ENCODE data around the gene MBOAT2. TPM values are rescaled to one million over a fixed set of nuclear protein-coding genes. Genes with fewer than 3 reads are reported as not detected.
"Not testable (repeated sequence)": the region's sequence is repeated elsewhere in the genome, so short reads cannot be mapped to it uniquely, and the experiment has no call there.

MBOAT2 gene
- total and polyA plus RNA-seq, 4 donors, result 5.0 to 26.3 (median 15.0) TPM

GRCh38 chr2:8934338-8934737 lies 69.1 kb downstream of the MBOAT2 start:
- Histone ChIP-seq H3K27me3 (ENCODE audit: control insufficient read depth in 1 of 2, insufficient read depth in 2 of 2, low read length in 1 of 2) (no peaks in the 10 kb centered on the region), H3K4me1 (ENCODE audit: control insufficient read depth in 1 of 2, insufficient read depth in 2 of 2, low read length in 2 of 2) (no peaks in the 10 kb centered on the region), H3K27ac (ENCODE audit: low read depth in 1 of 2, low read length in 2 of 2) (no peak overlapping the region), H3K9me3 (ENCODE audit: control insufficient read depth, low read length) (no peaks in the 10 kb centered on the region), H3K36me3 (ENCODE audit: control insufficient read depth in 1 of 2, insufficient read depth in 2 of 2, low read length in 1 of 2) (peaks cover 0 to under 1% of the 10 kb centered on the region in 2 donors), H3K4me3 (ENCODE audit: low read length in 2 of 2) (no peak overlapping the region)
- ATAC-seq (ENCODE audit: low FRiP score) (no peak), DNase-seq (no peak)
- intact Hi-C loops (cut with DNase I), result no loop called here

GRCh38 chr2:8932702-8933101 lies 70.8 kb downstream of the MBOAT2 start:
- H3K27ac ChIP-seq (ENCODE audit: low read depth in 1 of 2, low read length in 2 of 2), result no peak overlapping the region
- H3K27me3 ChIP-seq (ENCODE audit: control insufficient read depth in 1 of 2, insufficient read depth in 2 of 2, low read length in 1 of 2), result no peaks in the 10 kb centered on the region
- no peaks in the 10 kb centered on the region for H3K4me1 ChIP-seq (ENCODE audit: control insufficient read depth in 1 of 2, insufficient read depth in 2 of 2, low read length in 2 of 2)
- no peaks in the 10 kb centered on the region for H3K36me3 ChIP-seq (ENCODE audit: control insufficient read depth in 1 of 2, insufficient read depth in 2 of 2, low read length in 1 of 2)
- H3K9me3 ChIP-seq (ENCODE audit: control insufficient read depth, low read length), result no peaks in the 10 kb centered on the region
- intact Hi-C loops (cut with DNase I), result no loop called here
- DNase-seq, result no peak
- 81 to 85% methylated on average over 2 of the region's 2 CpGs for WGBS, 2 donors
- no peak overlapping the region for H3K4me3 ChIP-seq (ENCODE audit: low read length in 2 of 2)
- no peak for ATAC-seq (ENCODE audit: low FRiP score)

GRCh38 chr2:8930185-8930584 lies 73.3 kb downstream of the MBOAT2 start:
- H3K27me3 ChIP-seq (ENCODE audit: control insufficient read depth in 1 of 2, insufficient read depth in 2 of 2, low read length in 1 of 2); H3K27ac ChIP-seq (ENCODE audit: low read depth in 1 of 2, low read length in 2 of 2); DNase-seq; H3K36me3 ChIP-seq (ENCODE audit: control insufficient read depth in 1 of 2, insufficient read depth in 2 of 2, low read length in 1 of 2); H3K4me3 ChIP-seq (ENCODE audit: low read length in 2 of 2); intact Hi-C loops (cut with DNase I); H3K9me3 ChIP-seq (ENCODE audit: control insufficient read depth, low read length); ATAC-seq (ENCODE audit: low FRiP score); H3K4me1 ChIP-seq (ENCODE audit: control insufficient read depth in 1 of 2, insufficient read depth in 2 of 2, low read length in 2 of 2): not testable (repeated sequence)
- WGBS, 2 donors, result 95 to 97% methylated on average over 4 of the region's 5 CpGs

GRCh38 chr2:8929128-8929527 lies 74.4 kb downstream of the MBOAT2 start:
- DNase-seq (no peak), ATAC-seq (ENCODE audit: low FRiP score) (no peak)
- intact Hi-C loops (cut with DNase I), result no loop called here
- Histone ChIP-seq H3K36me3 (ENCODE audit: control insufficient read depth in 1 of 2, insufficient read depth in 2 of 2, low read length in 1 of 2) (peaks cover 0 to 2% of the 10 kb centered on the region in 2 donors), H3K27me3 (ENCODE audit: control insufficient read depth in 1 of 2, insufficient read depth in 2 of 2, low read length in 1 of 2) (no peaks in the 10 kb centered on the region), H3K9me3 (ENCODE audit: control insufficient read depth, low read length) (no peaks in the 10 kb centered on the region), H3K27ac (ENCODE audit: low read depth in 1 of 2, low read length in 2 of 2) (no peak overlapping the region), H3K4me1 (ENCODE audit: control insufficient read depth in 1 of 2, insufficient read depth in 2 of 2, low read length in 2 of 2) (no peaks in the 10 kb centered on the region), H3K4me3 (ENCODE audit: low read length in 2 of 2) (no peak overlapping the region)
- 97% methylated on average over 3 of the region's 3 CpGs for WGBS, 2 donors

GRCh38 chr2:8927510-8928455 lies 75.7 kb downstream of the MBOAT2 start:
- Histone ChIP-seq H3K4me3 (ENCODE audit: low read length in 2 of 2) (no peak overlapping the region), H3K27me3 (ENCODE audit: control insufficient read depth in 1 of 2, insufficient read depth in 2 of 2, low read length in 1 of 2) (no peaks in the 10 kb centered on the region), H3K9me3 (ENCODE audit: control insufficient read depth, low read length) (no peaks in the 10 kb centered on the region), H3K36me3 (ENCODE audit: control insufficient read depth in 1 of 2, insufficient read depth in 2 of 2, low read length in 1 of 2) (peaks cover 0 to 3% of the 10 kb centered on the region in 2 donors), H3K27ac (ENCODE audit: low read depth in 1 of 2, low read length in 2 of 2) (no peak overlapping the region), H3K4me1 (ENCODE audit: control insufficient read depth in 1 of 2, insufficient read depth in 2 of 2, low read length in 2 of 2) (no peaks in the 10 kb centered on the region)
- DNase-seq (no peak), ATAC-seq (ENCODE audit: low FRiP score) (no peak)
- intact Hi-C loops (cut with DNase I), result no loop called here
- WGBS, 2 donors, result 88 to 89% methylated on average over 17 of the region's 17 CpGs

- no peak overlapping the region for H3K4me3 ChIP-seq (ENCODE audit: low read length in 2 of 2)
- intact Hi-C loops (cut with DNase I), result no loop called here
- WGBS, 2 donors, result 84 to 87% methylated on average over 8 of the region's 8 CpGs
- H3K36me3 ChIP-seq (ENCODE audit: control insufficient read depth in 1 of 2, insufficient read depth in 2 of 2, low read length in 1 of 2), result peaks cover 0 to 5% of the 10 kb centered on the region in 2 donors
- DNase-seq (no peak), ATAC-seq (ENCODE audit: low FRiP score) (no peak)
- H3K4me1 ChIP-seq (ENCODE audit: control insufficient read depth in 1 of 2, insufficient read depth in 2 of 2, low read length in 2 of 2), result no peaks in the 10 kb centered on the region
- H3K27me3 ChIP-seq (ENCODE audit: control insufficient read depth in 1 of 2, insufficient read depth in 2 of 2, low read length in 1 of 2), result no peaks in the 10 kb centered on the region
- H3K27ac ChIP-seq (ENCODE audit: low read depth in 1 of 2, low read length in 2 of 2), result no peak overlapping the region
- no peaks in the 10 kb centered on the region for H3K9me3 ChIP-seq (ENCODE audit: control insufficient read depth, low read length)
Measured at GRCh38 chr2:8926356-8926755, 77.1 kb downstream of the MBOAT2 start.

GRCh38 chr2:8925411-8925810 lies 78.1 kb downstream of the MBOAT2 start:
- WGBS, 2 donors, result 94 to 95% methylated on average over 2 of the region's 2 CpGs
- ATAC-seq (ENCODE audit: low FRiP score), result no peak
- Histone ChIP-seq H3K4me1 (ENCODE audit: control insufficient read depth in 1 of 2, insufficient read depth in 2 of 2, low read length in 2 of 2) (no peaks in the 10 kb centered on the region), H3K36me3 (ENCODE audit: control insufficient read depth in 1 of 2, insufficient read depth in 2 of 2, low read length in 1 of 2) (peaks cover 0 to 5% of the 10 kb centered on the region in 2 donors), H3K27me3 (ENCODE audit: control insufficient read depth in 1 of 2, insufficient read depth in 2 of 2, low read length in 1 of 2) (no peaks in the 10 kb centered on the region), H3K4me3 (ENCODE audit: low read length in 2 of 2) (no peak overlapping the region), H3K9me3 (ENCODE audit: control insufficient read depth, low read length) (no peaks in the 10 kb centered on the region), H3K27ac (ENCODE audit: low read depth in 1 of 2, low read length in 2 of 2) (no peak overlapping the region)
- no peak for DNase-seq
- intact Hi-C loops (cut with DNase I), result no loop called here

GRCh38 chr2:8923183-8923582 lies 80.3 kb downstream of the MBOAT2 start:
- WGBS, 2 donors, result 98 to 100% methylated on average over 1 of the region's 1 CpG

GRCh38 chr2:8922431-8922830 lies 81.1 kb downstream of the MBOAT2 start:
- 59 to 65% methylated on average over 3 of the region's 3 CpGs for WGBS, 2 donors
- intact Hi-C loops (cut with DNase I), result no loop called here

More at GRCh38 chr2:8923183-8923582, 80.3 kb downstream of the MBOAT2 start:
- Histone ChIP-seq H3K9me3 (ENCODE audit: control insufficient read depth, low read length) (no peaks in the 10 kb centered on the region), H3K4me3 (ENCODE audit: low read length in 2 of 2) (no peak overlapping the region), H3K27me3 (ENCODE audit: control insufficient read depth in 1 of 2, insufficient read depth in 2 of 2, low read length in 1 of 2) (no peaks in the 10 kb centered on the region), H3K27ac (ENCODE audit: low read depth in 1 of 2, low read length in 2 of 2) (no peak overlapping the region), H3K36me3 (ENCODE audit: control insufficient read depth in 1 of 2, insufficient read depth in 2 of 2, low read length in 1 of 2) (peaks cover 0 to 5% of the 10 kb centered on the region in 2 donors), H3K4me1 (ENCODE audit: control insufficient read depth in 1 of 2, insufficient read depth in 2 of 2, low read length in 2 of 2) (no peaks in the 10 kb centered on the region)
- ATAC-seq (ENCODE audit: low FRiP score) (no peak), DNase-seq (no peak)
- intact Hi-C loops (cut with DNase I), result no loop called here

More at GRCh38 chr2:8922431-8922830, 81.1 kb downstream of the MBOAT2 start:
- Histone ChIP-seq H3K27ac (ENCODE audit: low read depth in 1 of 2, low read length in 2 of 2) (no peak overlapping the region), H3K4me1 (ENCODE audit: control insufficient read depth in 1 of 2, insufficient read depth in 2 of 2, low read length in 2 of 2) (no peaks in the 10 kb centered on the region), H3K27me3 (ENCODE audit: control insufficient read depth in 1 of 2, insufficient read depth in 2 of 2, low read length in 1 of 2) (no peaks in the 10 kb centered on the region), H3K9me3 (ENCODE audit: control insufficient read depth, low read length) (no peaks in the 10 kb centered on the region), H3K36me3 (ENCODE audit: control insufficient read depth in 1 of 2, insufficient read depth in 2 of 2, low read length in 1 of 2) (peaks cover 0 to 5% of the 10 kb centered on the region in 2 donors), H3K4me3 (ENCODE audit: low read length in 2 of 2) (no peak overlapping the region)
- DNase-seq, result no peak
- ATAC-seq (ENCODE audit: low FRiP score), result no peak
